Astrocyte of the spinal cord (primary cell): ENCODE results near the gene MMP17.
A peak's percentile ranks its signal among the peaks of the same experiment; 100 is the strongest.

ENCODE experiments used
- DNase-seq: peaks from one replicate; pipeline ENCODE4 v3.0.0; 2011; ENCODE audit warnings: low read depth, low spot score
- H3K4me3 ChIP-seq: 2 replicates; pipeline ENCODE4 v1.5.1; 2011; ENCODE audit warnings: low read depth, mild to moderate bottlenecking, low read length, moderate library complexity
- CTCF ChIP-seq: IDR thresholded peaks from 2 replicates; pipeline ENCODE4 v1.5.1; 2012; ENCODE audit warnings: low read depth, mild to moderate bottlenecking, low read length, inconsistent platforms
- in situ Hi-C: cut with HindIII; loops from 2 replicates; pipeline ENCODE4 v1.10.0; 2017; ENCODE audit warnings: low sequenced_read_pairs

Gene MMP17

GRCh38 chr12:131829791-131830334, 1.7 kb downstream of the MMP17 start:
- DNase-seq = no peak
- peak overlapping the region; percentile 24 for H3K4me3 ChIP-seq
- in situ Hi-C loops = no loop called here
- TF ChIP-seq CTCF = peak; percentile 2

DNA sequence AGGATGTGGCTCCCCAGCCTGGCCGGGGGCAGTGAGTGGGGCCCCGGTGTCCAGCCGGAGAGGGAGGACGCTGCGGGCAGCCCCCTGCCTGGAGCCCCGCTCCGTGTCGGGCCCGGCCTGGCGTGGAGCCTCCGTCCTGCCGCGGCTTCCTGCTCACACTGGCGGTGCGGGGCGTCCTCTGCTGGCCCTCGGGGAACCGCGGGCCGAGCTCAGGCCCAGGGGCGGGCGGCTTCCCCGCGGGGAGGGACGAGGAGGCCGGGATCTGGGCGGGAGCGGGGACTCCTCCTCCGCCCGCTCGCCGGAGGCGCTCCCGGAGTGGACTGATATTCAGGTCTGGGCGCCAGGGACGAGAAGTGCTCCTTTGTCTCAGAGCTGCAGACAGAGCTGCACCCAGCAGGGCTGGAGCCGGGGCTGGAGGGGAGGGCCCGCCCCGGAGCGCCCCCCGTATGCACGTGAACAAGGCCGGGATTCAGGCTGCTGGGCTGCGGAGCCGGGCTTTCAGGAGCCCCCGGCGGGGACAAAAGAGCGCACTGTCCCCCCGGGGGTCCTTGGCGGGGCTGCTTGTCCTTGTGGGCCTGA, 2.2 kb downstream of the MMP17 start:
- TF ChIP-seq CTCF = peak; percentile 63
- peak; percentile 78 for DNase-seq
- peak overlapping the region; percentile 43 for H3K4me3 ChIP-seq
- in situ Hi-C loops = no loop called here

DNA sequence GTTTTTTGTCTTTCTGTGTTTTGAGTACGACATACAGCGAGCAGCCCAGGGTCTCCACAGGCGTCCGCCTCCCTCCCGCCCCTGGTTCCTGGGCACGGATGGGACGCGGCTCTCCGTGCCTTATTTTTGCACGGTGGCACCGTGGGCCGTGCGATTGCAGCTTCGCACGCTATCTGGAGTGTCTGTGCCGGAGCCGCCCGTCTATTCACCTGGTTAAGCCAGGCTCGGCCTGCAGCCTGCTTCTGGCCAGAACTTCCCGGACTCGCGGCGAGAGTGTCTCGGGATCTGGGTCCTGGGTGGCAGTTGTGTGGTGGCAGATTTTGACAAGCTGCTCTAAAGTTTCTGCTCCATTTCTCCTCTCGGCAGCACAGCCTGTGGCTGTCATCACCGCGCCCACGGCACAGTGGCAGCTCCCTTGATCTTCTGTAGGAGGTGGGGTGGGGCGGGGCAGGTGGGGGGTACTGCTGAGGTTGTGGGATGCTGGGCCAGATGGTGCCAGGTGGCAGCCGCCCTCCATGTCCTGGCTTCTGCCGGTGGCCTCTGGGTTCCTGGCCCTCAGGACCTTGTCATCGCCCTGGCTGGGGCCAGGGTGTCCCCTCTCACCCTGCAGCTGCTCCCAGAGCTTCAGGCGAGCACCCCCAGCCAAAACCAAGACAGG, 2.9 kb downstream of the MMP17 start:
- peak overlapping the region; percentile 43 for H3K4me3 ChIP-seq
- TF ChIP-seq CTCF = no peak
- in situ Hi-C loops = no loop called here
- peak; percentile 10 for DNase-seq

DNA sequence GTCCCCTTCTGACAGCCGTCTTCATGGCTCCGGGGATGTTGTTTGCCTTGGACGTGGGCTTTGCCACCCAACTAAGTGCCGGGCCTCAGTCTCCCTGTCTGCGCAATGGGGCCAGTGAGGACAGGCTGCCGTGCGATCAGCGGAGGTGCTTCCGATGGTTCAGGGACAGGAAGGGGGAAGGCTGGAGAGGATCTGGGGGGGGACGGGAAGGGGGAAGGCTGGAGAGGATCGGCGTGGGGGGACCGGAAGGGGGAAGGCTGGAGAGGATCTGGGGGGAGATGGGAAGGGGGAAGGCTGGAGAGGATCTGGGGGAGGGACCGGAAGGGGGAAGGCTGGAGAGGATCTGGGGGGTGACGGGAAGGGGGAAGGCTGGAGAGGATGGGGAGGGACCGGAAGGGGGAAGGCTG, 3.4 kb downstream of the MMP17 start:
- DNase-seq = no peak
- peak overlapping the region; percentile 5 for H3K4me3 ChIP-seq
- in situ Hi-C loops = no loop called here
- no peak for TF ChIP-seq CTCF

DNA sequence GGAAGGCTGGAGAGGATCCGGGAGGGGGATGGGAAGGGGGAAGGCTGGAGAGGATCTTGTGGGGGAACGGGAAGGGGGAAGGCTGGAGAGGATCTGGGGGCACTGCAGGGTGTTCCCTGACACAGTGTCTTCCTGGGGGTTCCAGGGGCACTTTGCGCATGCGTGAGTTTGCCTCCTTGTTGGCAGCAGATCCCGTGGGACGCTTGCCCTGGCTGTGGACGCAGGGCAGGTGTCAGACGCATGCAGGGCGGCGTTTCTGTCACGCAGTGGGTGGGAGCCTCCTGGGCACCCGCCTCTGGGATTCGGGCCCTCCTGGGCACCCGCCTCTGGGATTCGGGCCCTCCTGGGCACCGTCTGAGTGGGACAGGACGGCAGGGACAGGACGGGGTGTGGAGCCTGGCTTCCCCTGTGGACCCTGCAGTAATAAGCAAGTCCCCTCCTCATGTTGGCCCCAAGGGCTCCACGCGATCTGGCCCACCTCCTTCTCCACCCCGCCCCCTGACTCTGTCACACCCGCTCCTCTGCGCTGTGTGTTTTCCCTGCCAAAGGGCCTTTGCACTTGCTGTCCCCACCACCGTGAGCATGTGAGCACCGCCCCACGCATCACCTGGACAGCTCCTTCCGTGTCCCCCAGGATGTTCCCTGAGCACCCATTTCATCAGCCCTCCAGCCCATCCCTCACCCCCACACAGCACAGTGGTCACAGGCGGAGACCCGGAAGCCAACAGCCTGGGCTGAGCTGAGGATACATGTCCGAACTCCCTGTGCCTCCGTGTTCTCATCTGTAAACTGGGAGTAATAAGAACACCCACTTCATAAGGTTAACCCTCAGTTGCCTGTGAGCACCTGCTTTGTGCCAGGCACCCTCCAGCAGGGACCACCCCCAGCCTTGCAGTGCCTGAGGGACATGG, 4.4 kb downstream of the MMP17 start:
- in situ Hi-C loops = no loop called here
- TF ChIP-seq CTCF = no peak
- no peak overlapping the region for H3K4me3 ChIP-seq
- no peak for DNase-seq

GRCh38 chr12:131833288-131833895, 5.2 kb downstream of the MMP17 start:
- in situ Hi-C loops = no loop called here
- no peak for DNase-seq
- no peak for TF ChIP-seq CTCF
- no peak overlapping the region for H3K4me3 ChIP-seq
